Type B pancreatic cell (in vitro differentiated cells): ENCODE results near the gene MED25. TPM values are rescaled to one million over a fixed set of nuclear protein-coding genes. Genes with fewer than 3 reads are reported as not detected.

ENCODE experiments used
- DNase-seq: peaks from one replicate; pipeline ENCODE4 v3.0.0; 2021; ENCODE audit warnings: mixed read lengths; ENCODE audit not compliant: unreplicated experiment; ENCODE audit errors: extremely low spot score
- H3K27ac Mint-ChIP-seq: 2 replicates; pipeline ENCODE4 v1.8.0; 2021; ENCODE audit warnings: mild to moderate bottlenecking, mixed read lengths
- H3K27me3 Mint-ChIP-seq: 2 replicates; pipeline ENCODE4 v1.8.0; 2021; ENCODE audit warnings: mixed read lengths
- H3K36me3 Mint-ChIP-seq: 2 replicates; pipeline ENCODE4 v1.8.0; 2021; ENCODE audit warnings: mixed read lengths
- H3K4me1 Mint-ChIP-seq: one replicate; pipeline ENCODE4 v1.8.0; 2021; ENCODE audit warnings: mixed read lengths; ENCODE audit not compliant: unreplicated experiment
- H3K4me3 Mint-ChIP-seq: 2 replicates; pipeline ENCODE4 v1.8.0; 2021; ENCODE audit warnings: mild to moderate bottlenecking, mixed read lengths
- H3K9me3 Mint-ChIP-seq: 2 replicates; pipeline ENCODE4 v1.8.0; 2021; ENCODE audit warnings: mixed read lengths
- CTCF ChIP-seq: fragments of 200-600 bp; sonication (generic); conservative IDR thresholded peaks from 2 replicates; pipeline ENCODE4 v1.5.0; 2021; ENCODE audit warnings: antibody characterized with exemption, mild to moderate bottlenecking
- total RNA-seq: library from RNA; stranded (reverse); gene quantifications from 2 replicates; pipeline ENCODE4 v1.2.1, GENCODE V29; 2021; ENCODE audit warnings: low replicate concordance

The MED25 gene
- total RNA-seq, 1 donor from 2014 or later, result 88.9 TPM

GRCh38 chr19:49807904-49808675 lies 10.0 kb upstream of the MED25 start:
- Mint-ChIP-seq H3K27ac (no peak overlapping the region), H3K4me3 (peak overlapping the region; percentile 92), H3K4me1 (peaks cover 19% of the 10 kb centered on the region), H3K36me3 (peaks cover 9% of the 10 kb centered on the region), H3K27me3 (no peaks in the 10 kb centered on the region), H3K9me3 (no peaks in the 10 kb centered on the region)
- no peak for TF ChIP-seq CTCF
- no peak for DNase-seq

- Mint-ChIP-seq H3K27ac (peak overlapping the region; percentile 85), H3K9me3 (no peaks in the 10 kb centered on the region), H3K4me1 (peaks cover 24% of the 10 kb centered on the region), H3K36me3 (peaks cover 9% of the 10 kb centered on the region), H3K27me3 (no peaks in the 10 kb centered on the region), H3K4me3 (peak overlapping the region; percentile 92)
- TF ChIP-seq CTCF, result no peak
- peak; percentile 94 for DNase-seq
Observed at GRCh38 chr19:49808711-49809159, 9.4 kb upstream of the MED25 start.

- Mint-ChIP-seq H3K36me3 (peaks cover 9% of the 10 kb centered on the region), H3K4me1 (peaks cover 24% of the 10 kb centered on the region), H3K27ac (peak overlapping the region; percentile 85), H3K4me3 (peak overlapping the region; percentile 92), H3K9me3 (no peaks in the 10 kb centered on the region), H3K27me3 (no peaks in the 10 kb centered on the region)
- DNase-seq, result no peak
- TF ChIP-seq CTCF, result no peak
Observed at GRCh38 chr19:49809160-49809940, 8.7 kb upstream of the MED25 start.

- Mint-ChIP-seq H3K4me3 (peak overlapping the region; percentile 92), H3K9me3 (no peaks in the 10 kb centered on the region), H3K36me3 (peaks cover 9% of the 10 kb centered on the region), H3K4me1 (peaks cover 27% of the 10 kb centered on the region), H3K27me3 (no peaks in the 10 kb centered on the region), H3K27ac (peak overlapping the region; percentile 80)
- no peak for DNase-seq
- TF ChIP-seq CTCF, result no peak
Observed at GRCh38 chr19:49809941-49810389, 8.1 kb upstream of the MED25 start.

- Mint-ChIP-seq H3K36me3 (peaks cover 6% of the 10 kb centered on the region), H3K27ac (no peak overlapping the region), H3K4me3 (no peak overlapping the region), H3K27me3 (no peaks in the 10 kb centered on the region), H3K4me1 (peaks cover 24% of the 10 kb centered on the region), H3K9me3 (no peaks in the 10 kb centered on the region)
- no peak for TF ChIP-seq CTCF
- no peak for DNase-seq
Observed at GRCh38 chr19:49811328-49811727, 6.8 kb upstream of the MED25 start.
